A673 (cell line): ENCODE measurements around the gene ALB.

Experiments
- CTCF ChIP-seq: fragments of 300-800, 200-600 bp; sonication (generic); conservative IDR thresholded peaks from 2 replicates; pipeline ENCODE4 v1.5.1; 2017; ENCODE audit warnings: low read depth, mild to moderate bottlenecking, antibody characterized with exemption, low read length, moderate library complexity, mixed read lengths
- EZH2 ChIP-seq: fragments of 200-600 bp; sonication (generic); IDR thresholded peaks from 2 replicates; pipeline ENCODE4 v1.6.1; 2017; ENCODE audit warnings: borderline replicate concordance, low read depth, mild to moderate bottlenecking, mixed read lengths, antibody characterized with exemption, low read length; ENCODE audit not compliant: poor library complexity, severe bottlenecking

GRCh38 chr4:73413294-73413755 lies 9.2 kb downstream of the ALB start:
- TF ChIP-seq CTCF = no peak
- TF ChIP-seq EZH2 = no peak
